ENCODE results near the gene HSPA1L.
A peak's percentile ranks its signal among the peaks of the same experiment; 100 is the strongest.

DNA sequence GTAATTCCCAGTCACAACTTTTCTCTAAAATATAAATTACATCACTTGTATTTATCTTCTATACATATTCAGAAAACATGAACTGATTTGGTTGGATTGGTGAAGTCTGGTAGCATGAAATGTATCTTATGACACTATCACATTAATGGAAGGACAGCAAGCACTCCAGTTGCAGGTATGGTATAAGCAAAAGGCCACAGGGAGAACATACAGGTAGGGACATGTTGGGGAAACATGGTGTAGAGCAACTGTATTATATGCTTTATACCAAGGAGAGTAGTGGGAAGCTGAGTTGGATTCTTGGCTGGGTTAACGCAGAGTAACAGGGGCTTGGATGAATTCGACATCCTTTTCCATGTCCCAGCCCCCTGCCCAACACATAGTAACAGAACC is 18.1 kb downstream of the HSPA1L start:
- TF ChIP-seq, protein P1, sequence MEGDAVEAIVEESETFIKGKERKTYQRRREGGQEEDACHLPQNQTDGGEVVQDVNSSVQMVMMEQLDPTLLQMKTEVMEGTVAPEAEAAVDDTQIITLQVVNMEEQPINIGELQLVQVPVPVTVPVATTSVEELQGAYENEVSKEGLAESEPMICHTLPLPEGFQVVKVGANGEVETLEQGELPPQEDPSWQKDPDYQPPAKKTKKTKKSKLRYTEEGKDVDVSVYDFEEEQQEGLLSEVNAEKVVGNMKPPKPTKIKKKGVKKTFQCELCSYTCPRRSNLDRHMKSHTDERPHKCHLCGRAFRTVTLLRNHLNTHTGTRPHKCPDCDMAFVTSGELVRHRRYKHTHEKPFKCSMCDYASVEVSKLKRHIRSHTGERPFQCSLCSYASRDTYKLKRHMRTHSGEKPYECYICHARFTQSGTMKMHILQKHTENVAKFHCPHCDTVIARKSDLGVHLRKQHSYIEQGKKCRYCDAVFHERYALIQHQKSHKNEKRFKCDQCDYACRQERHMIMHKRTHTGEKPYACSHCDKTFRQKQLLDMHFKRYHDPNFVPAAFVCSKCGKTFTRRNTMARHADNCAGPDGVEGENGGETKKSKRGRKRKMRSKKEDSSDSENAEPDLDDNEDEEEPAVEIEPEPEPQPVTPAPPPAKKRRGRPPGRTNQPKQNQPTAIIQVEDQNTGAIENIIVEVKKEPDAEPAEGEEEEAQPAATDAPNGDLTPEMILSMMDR (conservative IDR thresholded peaks at IDR 0.05; ENCODE audit: low read depth in 2 of 2) = no peak
- TF ChIP-seq, protein P2, sequence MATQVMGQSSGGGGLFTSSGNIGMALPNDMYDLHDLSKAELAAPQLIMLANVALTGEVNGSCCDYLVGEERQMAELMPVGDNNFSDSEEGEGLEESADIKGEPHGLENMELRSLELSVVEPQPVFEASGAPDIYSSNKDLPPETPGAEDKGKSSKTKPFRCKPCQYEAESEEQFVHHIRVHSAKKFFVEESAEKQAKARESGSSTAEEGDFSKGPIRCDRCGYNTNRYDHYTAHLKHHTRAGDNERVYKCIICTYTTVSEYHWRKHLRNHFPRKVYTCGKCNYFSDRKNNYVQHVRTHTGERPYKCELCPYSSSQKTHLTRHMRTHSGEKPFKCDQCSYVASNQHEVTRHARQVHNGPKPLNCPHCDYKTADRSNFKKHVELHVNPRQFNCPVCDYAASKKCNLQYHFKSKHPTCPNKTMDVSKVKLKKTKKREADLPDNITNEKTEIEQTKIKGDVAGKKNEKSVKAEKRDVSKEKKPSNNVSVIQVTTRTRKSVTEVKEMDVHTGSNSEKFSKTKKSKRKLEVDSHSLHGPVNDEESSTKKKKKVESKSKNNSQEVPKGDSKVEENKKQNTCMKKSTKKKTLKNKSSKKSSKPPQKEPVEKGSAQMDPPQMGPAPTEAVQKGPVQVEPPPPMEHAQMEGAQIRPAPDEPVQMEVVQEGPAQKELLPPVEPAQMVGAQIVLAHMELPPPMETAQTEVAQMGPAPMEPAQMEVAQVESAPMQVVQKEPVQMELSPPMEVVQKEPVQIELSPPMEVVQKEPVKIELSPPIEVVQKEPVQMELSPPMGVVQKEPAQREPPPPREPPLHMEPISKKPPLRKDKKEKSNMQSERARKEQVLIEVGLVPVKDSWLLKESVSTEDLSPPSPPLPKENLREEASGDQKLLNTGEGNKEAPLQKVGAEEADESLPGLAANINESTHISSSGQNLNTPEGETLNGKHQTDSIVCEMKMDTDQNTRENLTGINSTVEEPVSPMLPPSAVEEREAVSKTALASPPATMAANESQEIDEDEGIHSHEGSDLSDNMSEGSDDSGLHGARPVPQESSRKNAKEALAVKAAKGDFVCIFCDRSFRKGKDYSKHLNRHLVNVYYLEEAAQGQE (IDR thresholded peaks at IDR 0.05; ENCODE audit: unreplicated experiment) = no peak
- TF ChIP-seq POLR2AphosphoS5 (IDR thresholded peaks at IDR 0.05; ENCODE audit: low read depth) (0 out of 2 replicates have a peak, but pooled peaks have one; percentile 6), ZNF114 (CRISPR knock-in tag; IDR thresholded peaks at IDR 0.05) (no peak), EZH2phosphoT487 (IDR thresholded peaks at IDR 0.05; ENCODE audit: unreplicated experiment) (no peak), CREB1 (CRISPR knock-in tag; IDR thresholded peaks at IDR 0.05; ENCODE audit: low read depth) (no peak)
- TF ChIP-seq, protein P3, sequence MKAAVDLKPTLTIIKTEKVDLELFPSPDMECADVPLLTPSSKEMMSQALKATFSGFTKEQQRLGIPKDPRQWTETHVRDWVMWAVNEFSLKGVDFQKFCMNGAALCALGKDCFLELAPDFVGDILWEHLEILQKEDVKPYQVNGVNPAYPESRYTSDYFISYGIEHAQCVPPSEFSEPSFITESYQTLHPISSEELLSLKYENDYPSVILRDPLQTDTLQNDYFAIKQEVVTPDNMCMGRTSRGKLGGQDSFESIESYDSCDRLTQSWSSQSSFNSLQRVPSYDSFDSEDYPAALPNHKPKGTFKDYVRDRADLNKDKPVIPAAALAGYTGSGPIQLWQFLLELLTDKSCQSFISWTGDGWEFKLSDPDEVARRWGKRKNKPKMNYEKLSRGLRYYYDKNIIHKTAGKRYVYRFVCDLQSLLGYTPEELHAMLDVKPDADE (IDR thresholded peaks at IDR 0.05) = no peak

Data from GM23338 (cell line).